ENCODE data around the gene BRK1. TPM values are rescaled to one million over a fixed set of nuclear protein-coding genes. Genes with fewer than 3 reads are reported as not detected.
"Not testable (repeated sequence)": the region's sequence is repeated elsewhere in the genome, so short reads cannot be mapped to it uniquely, and the experiment has no call there.

BRK1 gene
- total RNA-seq, 6 experiments from 2014 or later: 161 to 176 (median 173) TPM

DNA sequence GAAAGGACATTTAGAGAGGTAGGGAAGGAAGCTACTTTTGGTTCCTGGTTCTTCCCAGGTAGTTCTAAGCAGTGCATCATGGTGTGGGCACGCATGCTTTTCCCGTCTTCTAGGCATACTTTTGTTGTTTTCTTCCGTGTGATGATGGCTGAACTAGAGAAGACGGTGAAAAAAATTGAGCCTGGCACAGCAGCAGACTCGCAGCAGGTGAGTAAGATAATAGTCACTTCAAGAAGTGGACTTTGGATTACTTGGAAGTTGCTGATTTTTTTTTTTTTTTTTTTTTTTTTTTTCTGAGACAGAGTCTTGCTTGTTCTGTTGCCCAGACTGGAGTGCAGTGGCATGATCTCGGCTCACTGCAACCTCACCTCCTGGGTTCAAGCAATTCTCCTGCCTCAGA is 25.3 kb upstream of the BRK1 start:
- Mint-ChIP-seq H3K27ac (no peak overlapping the region), H3K4me1 (ENCODE audit: low read depth) (peaks cover 6% of the 10 kb centered on the region), H3K9me3 (no peaks in the 10 kb centered on the region), H3K4me3 (no peak overlapping the region), H3K36me3 (ENCODE audit: low read depth) (no peaks in the 10 kb centered on the region; the same call in 1 of the 2 replicates), H3K27me3 (ENCODE audit: insufficient read depth) (no peaks in the 10 kb centered on the region)
- DNase-seq: no peak
- TF ChIP-seq, protein P1, sequence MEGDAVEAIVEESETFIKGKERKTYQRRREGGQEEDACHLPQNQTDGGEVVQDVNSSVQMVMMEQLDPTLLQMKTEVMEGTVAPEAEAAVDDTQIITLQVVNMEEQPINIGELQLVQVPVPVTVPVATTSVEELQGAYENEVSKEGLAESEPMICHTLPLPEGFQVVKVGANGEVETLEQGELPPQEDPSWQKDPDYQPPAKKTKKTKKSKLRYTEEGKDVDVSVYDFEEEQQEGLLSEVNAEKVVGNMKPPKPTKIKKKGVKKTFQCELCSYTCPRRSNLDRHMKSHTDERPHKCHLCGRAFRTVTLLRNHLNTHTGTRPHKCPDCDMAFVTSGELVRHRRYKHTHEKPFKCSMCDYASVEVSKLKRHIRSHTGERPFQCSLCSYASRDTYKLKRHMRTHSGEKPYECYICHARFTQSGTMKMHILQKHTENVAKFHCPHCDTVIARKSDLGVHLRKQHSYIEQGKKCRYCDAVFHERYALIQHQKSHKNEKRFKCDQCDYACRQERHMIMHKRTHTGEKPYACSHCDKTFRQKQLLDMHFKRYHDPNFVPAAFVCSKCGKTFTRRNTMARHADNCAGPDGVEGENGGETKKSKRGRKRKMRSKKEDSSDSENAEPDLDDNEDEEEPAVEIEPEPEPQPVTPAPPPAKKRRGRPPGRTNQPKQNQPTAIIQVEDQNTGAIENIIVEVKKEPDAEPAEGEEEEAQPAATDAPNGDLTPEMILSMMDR (IDR thresholded peaks at IDR 0.05): no peak

DNA sequence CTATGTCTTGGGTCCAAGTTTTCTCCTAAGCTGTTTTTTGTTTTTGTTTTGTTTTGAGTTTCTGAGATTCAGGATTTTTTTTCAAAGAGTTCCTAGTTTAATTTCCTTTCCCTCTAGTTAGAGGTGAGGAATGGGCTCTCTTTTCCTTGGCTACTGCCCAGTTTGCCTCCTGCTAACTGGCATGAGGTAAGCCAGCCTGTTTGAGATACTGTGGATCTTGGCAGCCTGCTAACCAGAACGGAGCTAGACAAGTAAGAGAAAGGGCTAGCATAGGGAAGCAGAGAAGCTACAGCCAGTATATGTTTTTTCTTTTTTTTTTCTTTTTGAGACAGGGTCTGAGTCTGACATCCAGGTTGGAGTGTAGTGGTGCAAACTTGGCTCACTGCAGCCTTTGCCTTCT is 24.7 kb upstream of the BRK1 start:
- not testable (repeated sequence) for H3K9me3 Mint-ChIP-seq; H3K27me3 Mint-ChIP-seq (ENCODE audit: insufficient read depth); H3K4me1 Mint-ChIP-seq (ENCODE audit: low read depth)

DNA sequence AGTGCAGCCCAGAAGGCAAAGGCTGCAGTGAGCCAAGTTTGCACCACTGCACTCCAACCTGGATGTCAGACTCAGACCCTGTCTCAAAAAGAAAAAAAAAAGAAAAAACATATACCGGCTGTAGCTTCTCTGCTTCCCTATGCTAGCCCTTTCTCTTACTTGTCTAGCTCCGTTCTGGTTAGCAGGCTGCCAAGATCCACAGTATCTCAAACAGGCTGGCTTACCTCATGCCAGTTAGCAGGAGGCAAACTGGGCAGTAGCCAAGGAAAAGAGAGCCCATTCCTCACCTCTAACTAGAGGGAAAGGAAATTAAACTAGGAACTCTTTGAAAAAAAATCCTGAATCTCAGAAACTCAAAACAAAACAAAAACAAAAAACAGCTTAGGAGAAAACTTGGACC is 24.1 kb upstream of the BRK1 start:
- H3K36me3 Mint-ChIP-seq (ENCODE audit: low read depth); H3K4me3 Mint-ChIP-seq; H3K9me3 Mint-ChIP-seq; H3K27ac Mint-ChIP-seq; DNase-seq; H3K27me3 Mint-ChIP-seq (ENCODE audit: insufficient read depth); H3K4me1 Mint-ChIP-seq (ENCODE audit: low read depth): not testable (repeated sequence)

More for the DNA sequence above, 24.7 kb upstream of the BRK1 start:
- H3K4me3 Mint-ChIP-seq; DNase-seq; H3K36me3 Mint-ChIP-seq (ENCODE audit: low read depth); H3K27ac Mint-ChIP-seq: not testable (repeated sequence)

DNA sequence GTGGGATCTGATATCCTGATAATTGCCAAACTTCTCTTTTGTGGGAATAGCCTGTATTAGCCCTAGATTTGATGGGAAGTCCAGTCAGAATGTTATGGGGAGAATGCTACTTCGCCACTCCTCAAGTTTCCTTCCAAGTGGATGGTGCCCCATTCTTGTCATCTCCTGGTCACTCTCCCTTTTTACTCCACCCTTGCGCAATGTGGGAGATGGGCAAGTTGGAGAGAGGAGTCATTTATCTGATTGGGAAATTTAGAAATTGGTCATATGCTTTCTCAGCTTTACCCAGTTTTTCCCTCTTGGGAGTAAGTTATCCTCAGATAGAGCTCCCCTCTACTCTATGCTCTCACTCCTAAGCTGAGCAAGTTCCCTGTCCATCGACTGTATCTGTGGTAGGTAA is 21.8 kb upstream of the BRK1 start:
- H3K27me3 Mint-ChIP-seq (ENCODE audit: insufficient read depth): no peaks in the 10 kb centered on the region
- H3K4me3 Mint-ChIP-seq: no peak overlapping the region
- no peaks in the 10 kb centered on the region for H3K4me1 Mint-ChIP-seq (ENCODE audit: low read depth)
- peaks cover 5% of the 10 kb centered on the region; the same call in 1 of the 2 replicates for H3K36me3 Mint-ChIP-seq (ENCODE audit: low read depth)
- TF ChIP-seq, protein P1 (IDR thresholded peaks at IDR 0.05): no peak
- DNase-seq: no peak
- no peaks in the 10 kb centered on the region for H3K9me3 Mint-ChIP-seq
- H3K27ac Mint-ChIP-seq: no peak overlapping the region

DNA sequence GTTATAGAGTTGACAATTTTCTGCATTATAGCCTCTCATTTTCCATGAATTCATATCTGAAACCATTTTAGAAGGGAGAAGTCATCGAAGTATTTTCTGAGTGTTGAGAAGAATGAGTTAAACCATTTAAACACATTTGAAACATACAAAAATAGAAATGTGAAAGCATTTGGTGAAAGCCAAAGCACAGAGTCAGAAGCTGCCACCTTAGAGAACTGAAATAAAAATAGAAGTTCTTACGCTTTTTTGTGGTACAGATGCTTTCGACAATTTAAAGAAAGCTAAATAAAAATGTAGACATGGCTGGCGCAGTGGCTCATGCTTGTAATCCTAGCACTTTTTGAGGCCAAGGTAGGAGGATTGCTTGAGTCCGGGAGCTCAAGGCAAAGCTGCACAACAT is 16.4 kb upstream of the BRK1 start:
- DNase-seq: no peak
- TF ChIP-seq, protein P1 (IDR thresholded peaks at IDR 0.05): no peak
- Mint-ChIP-seq H3K27ac (no peak overlapping the region), H3K9me3 (no peaks in the 10 kb centered on the region), H3K4me1 (ENCODE audit: low read depth) (peaks cover 16% of the 10 kb centered on the region), H3K27me3 (ENCODE audit: insufficient read depth) (no peaks in the 10 kb centered on the region), H3K36me3 (ENCODE audit: low read depth) (peaks cover 8% of the 10 kb centered on the region; the same call in 1 of the 2 replicates), H3K4me3 (no peak overlapping the region)

DNA sequence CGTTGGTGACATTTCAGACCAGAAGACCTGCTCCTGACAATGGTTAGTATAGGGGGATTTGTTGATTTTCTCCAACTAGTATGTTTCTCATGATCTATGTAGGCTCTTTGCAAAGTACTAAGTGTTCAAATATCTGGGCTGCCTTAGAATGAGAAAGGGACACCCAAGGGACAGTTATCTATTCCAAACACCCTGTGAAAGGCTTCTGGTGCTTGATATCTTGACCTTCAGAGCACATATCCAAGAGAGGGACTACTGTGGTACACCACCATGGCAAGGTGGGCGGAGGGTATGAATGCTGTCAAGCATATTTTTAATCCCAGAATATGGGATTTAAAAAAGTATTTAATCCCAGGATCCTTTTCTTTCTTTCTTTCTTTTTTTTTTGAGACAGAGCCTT is 8.6 kb upstream of the BRK1 start:
- TF ChIP-seq, protein P1 (IDR thresholded peaks at IDR 0.05): no peak
- H3K36me3 Mint-ChIP-seq (ENCODE audit: low read depth): no peaks in the 10 kb centered on the region
- H3K4me1 Mint-ChIP-seq (ENCODE audit: low read depth): peaks cover 2% of the 10 kb centered on the region
- DNase-seq: no peak
- no peak overlapping the region for H3K27ac Mint-ChIP-seq
- no peaks in the 10 kb centered on the region for H3K9me3 Mint-ChIP-seq
- no peak overlapping the region for H3K4me3 Mint-ChIP-seq
- peaks cover 2% of the 10 kb centered on the region for H3K27me3 Mint-ChIP-seq (ENCODE audit: insufficient read depth)

DNA sequence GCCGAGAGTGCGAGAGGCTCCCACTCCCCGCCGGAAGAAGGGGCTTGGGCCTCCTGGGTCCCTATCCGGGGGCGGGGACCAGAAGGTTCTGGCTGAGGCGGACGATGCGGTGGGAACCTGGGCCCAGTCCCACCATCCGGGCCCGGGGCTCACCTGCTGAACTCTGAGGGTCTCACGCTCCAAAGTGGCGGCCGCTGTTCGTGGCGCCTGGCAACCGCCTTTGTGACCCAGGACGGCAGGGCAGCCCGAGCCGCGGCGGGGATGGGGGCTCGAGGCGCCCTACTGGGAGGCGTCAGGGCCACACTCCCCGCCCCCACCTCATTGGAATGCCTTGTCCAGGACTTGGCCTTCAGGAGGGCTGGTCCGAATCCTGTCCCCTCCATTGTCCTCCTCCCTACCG is 7.4 kb upstream of the BRK1 start, which contains the start of gene FANCD2OS:
Gene FANCD2OS (minus strand): TSS at position 165 of the 400 bp plus-strand sequence. CDS start 3,481 bp downstream, outside the sequence.
- H3K4me1 Mint-ChIP-seq (ENCODE audit: low read depth): no peaks in the 10 kb centered on the region
- TF ChIP-seq, protein P1 (IDR thresholded peaks at IDR 0.05): no peak
- no peak for DNase-seq
- H3K27ac Mint-ChIP-seq: no peak within 1 kb of the TSS
- no peak within 1 kb of the TSS for H3K4me3 Mint-ChIP-seq
- no peaks in the 10 kb centered on the region for H3K36me3 Mint-ChIP-seq (ENCODE audit: low read depth)
- H3K9me3 Mint-ChIP-seq: no peaks in the 10 kb centered on the region
- peaks cover 2% of the 10 kb centered on the region for H3K27me3 Mint-ChIP-seq (ENCODE audit: insufficient read depth)

Data from HFFc6 (cell line).